SU-DHL-6 (cell line): ENCODE measurements around the gene ANO10.
A peak's percentile ranks its signal among the peaks of the same experiment; 100 is the strongest.

Experiments
- H2AFZ ChIP-seq: fragments of 200-600 bp; sonication (generic); 2 replicates; pipeline ENCODE4 v1.6.1; 2014; ENCODE audit warnings: low read depth, mild to moderate bottlenecking, moderate library complexity, mixed read lengths, antibody characterized with exemption, low read length; ENCODE audit not compliant: severe bottlenecking
- H3F3A ChIP-seq: fragments of 200-600 bp; shearing (Covaris generic); 2 replicates; pipeline ENCODE4 v1.6.0; 2016; ENCODE audit warnings: antibody characterized with exemption, mild to moderate bottlenecking; ENCODE audit not compliant: insufficient read depth
- H3K27ac ChIP-seq: fragments of 200-600 bp; sonication (generic); 2 replicates; pipeline ENCODE4 v1.5.1; 2016; ENCODE audit warnings: low read depth, mild to moderate bottlenecking, low read length, moderate library complexity, mixed read lengths
- H3K27me3 ChIP-seq: fragments of 200-600 bp; sonication (generic), shearing (Covaris generic); 2 replicates; pipeline ENCODE4 v1.6.0; 2014; ENCODE audit warnings: mild to moderate bottlenecking, low read length
- H3K36me3 ChIP-seq: fragments of 200-600 bp; sonication (generic); 2 replicates; pipeline ENCODE4 v1.6.1; 2014; ENCODE audit warnings: mild to moderate bottlenecking, low read length, mixed read lengths
- H3K4me2 ChIP-seq: fragments of 300-600, 200-600 bp; shearing (Covaris generic), sonication (generic); 2 replicates; pipeline ENCODE4 v1.6.0; 2014; ENCODE audit warnings: low read length, low read depth, mild to moderate bottlenecking; ENCODE audit not compliant: poor library complexity, severe bottlenecking
- H3K4me3 ChIP-seq: fragments of 200-600 bp; sonication (generic); 2 replicates; pipeline ENCODE4 v1.5.1; 2014; ENCODE audit warnings: antibody characterized with exemption, low read length, mild to moderate bottlenecking, mixed read lengths; ENCODE audit not compliant: insufficient read depth, poor library complexity, severe bottlenecking
- H3K79me2 ChIP-seq: fragments of 200-600 bp; sonication (generic); 2 replicates; pipeline ENCODE4 v1.6.1; 2014; ENCODE audit warnings: mild to moderate bottlenecking, low read length, moderate library complexity; ENCODE audit not compliant: insufficient read depth
- H3K9ac ChIP-seq: fragments of 200-600 bp; sonication (generic); 2 replicates; pipeline ENCODE4 v1.7.0; 2014; ENCODE audit warnings: mild to moderate bottlenecking, low read length
- H3K9me2 ChIP-seq: fragments of 200-600 bp; sonication (generic); replicated peaks from 2 replicates; pipeline ENCODE4 v1.6.1; 2014; ENCODE audit warnings: low read length; ENCODE audit not compliant: insufficient read depth
- H3K9me3 ChIP-seq: fragments of 200-600 bp; sonication (generic); 2 replicates; pipeline ENCODE4 v1.6.1; 2014; ENCODE audit warnings: low read length, mixed read lengths; ENCODE audit not compliant: insufficient read depth
- H4K20me1 ChIP-seq: fragments of 200-600 bp; sonication (generic); 2 replicates; pipeline ENCODE4 v1.6.1; 2014; ENCODE audit warnings: low read depth, mild to moderate bottlenecking, antibody characterized with exemption, low read length, moderate library complexity, mixed read lengths
- CTCF ChIP-seq: fragments of 200-600 bp; sonication (generic); IDR thresholded peaks from one replicate; pipeline ENCODE4 v1.5.1; 2017; ENCODE audit warnings: antibody characterized with exemption, mild to moderate bottlenecking, low read length, moderate library complexity; ENCODE audit not compliant: insufficient read depth, poor library complexity, severe bottlenecking
- EZH2phosphoT487 ChIP-seq: fragments of 200-600 bp; sonication (generic), shearing (Covaris generic); conservative IDR thresholded peaks from 2 replicates; pipeline ENCODE4 v1.6.1; 2018; ENCODE audit warnings: mild to moderate bottlenecking, antibody characterized with exemption, low read length, moderate library complexity, mixed read lengths

The ANO10 gene

GRCh38 chr3:43503067-43503728 lies 118.6 kb downstream of the ANO10 start:
- Histone ChIP-seq H3K27ac (no peak overlapping the region), H3K4me3 (no peak overlapping the region), H3K4me2 (no peak overlapping the region), H3K9ac (no peak overlapping the region), H3K9me3 (no peaks in the 10 kb centered on the region), H3F3A (no peaks in the 10 kb centered on the region), H2AFZ (no peak overlapping the region), H3K79me2 (no peaks in the 10 kb centered on the region), H4K20me1 (no peaks in the 10 kb centered on the region), H3K9me2 (no peaks in the 10 kb centered on the region), H3K27me3 (no peaks in the 10 kb centered on the region), H3K36me3 (no peaks in the 10 kb centered on the region)
- TF ChIP-seq EZH2phosphoT487 (no peak), CTCF (peak; percentile 46)

- H3K4me2 ChIP-seq = no peak overlapping the region
- H3F3A ChIP-seq = no peaks in the 10 kb centered on the region
- H3K4me3 ChIP-seq = no peak overlapping the region
- no peak overlapping the region for H3K9ac ChIP-seq
- H4K20me1 ChIP-seq = no peaks in the 10 kb centered on the region
- H3K9me3 ChIP-seq = no peaks in the 10 kb centered on the region
- no peak overlapping the region for H2AFZ ChIP-seq
- H3K36me3 ChIP-seq = no peaks in the 10 kb centered on the region
- no peak overlapping the region for H3K27ac ChIP-seq
- TF ChIP-seq EZH2phosphoT487 (no peak), CTCF (no peak)
- no peaks in the 10 kb centered on the region for H3K79me2 ChIP-seq
- H3K27me3 ChIP-seq = no peaks in the 10 kb centered on the region
- H3K9me2 ChIP-seq = no peaks in the 10 kb centered on the region
Observed at GRCh38 chr3:43499256-43499655, 122.6 kb downstream of the ANO10 start.

- Histone ChIP-seq H2AFZ (no peak overlapping the region), H3F3A (no peaks in the 10 kb centered on the region), H3K36me3 (no peaks in the 10 kb centered on the region), H3K27ac (no peak overlapping the region), H4K20me1 (no peaks in the 10 kb centered on the region), H3K79me2 (no peaks in the 10 kb centered on the region), H3K9me2 (no peaks in the 10 kb centered on the region), H3K27me3 (no peaks in the 10 kb centered on the region), H3K9me3 (no peaks in the 10 kb centered on the region), H3K4me2 (no peak overlapping the region), H3K4me3 (no peak overlapping the region), H3K9ac (no peak overlapping the region)
- TF ChIP-seq EZH2phosphoT487 = no peak
- TF ChIP-seq CTCF = no peak
Observed at GRCh38 chr3:43497905-43498365, 123.9 kb downstream of the ANO10 start.
